ENCODE data around the gene PRKAG2. TPM values are rescaled to one million over a fixed set of nuclear protein-coding genes. Genes with fewer than 3 reads are reported as not detected.

PRKAG2 gene
- total and polyA plus RNA-seq, 2 experiments from 2014 or later: 9.1 to 14.9 TPM

GRCh38 chr7:151704960-151705635 lies 171.8 kb downstream of the PRKAG2 start:
- H3K9me2 ChIP-seq (ENCODE audit: insufficient read depth): no peaks in the 10 kb centered on the region
- Mint-ChIP-seq H3K4me3 (peak overlapping the region; percentile 42; the same call in 2 of the 3 replicates), H3K27ac (no peak overlapping the region), H3K4me1 (peaks cover 8% of the 10 kb centered on the region), H3K27me3 (ENCODE audit: insufficient read depth, low read depth, poor library complexity) (peaks cover 8% of the 10 kb centered on the region), H3K36me3 (ENCODE audit: low read depth) (no peaks in the 10 kb centered on the region), H3K9me3 (no peaks in the 10 kb centered on the region)
- no peaks in the 10 kb centered on the region for H3K27me3 ChIP-seq (ENCODE audit: insufficient read depth)
- H2AFZ ChIP-seq: no peak overlapping the region
- H3K4me1 ChIP-seq (ENCODE audit: insufficient read depth): no peaks in the 10 kb centered on the region
- H3F3A ChIP-seq (replicated peaks; ENCODE audit: low read depth): no peaks in the 10 kb centered on the region
- peak; percentile 66 for DNase-seq (ENCODE audit: low spot score)
- TF ChIP-seq CREB1 (CRISPR knock-in tag; IDR thresholded peaks at IDR 0.05; ENCODE audit: low read depth) (no peak), EZH2phosphoT487 (IDR thresholded peaks at IDR 0.05; ENCODE audit: unreplicated experiment) (no peak), CTCF (conservative IDR thresholded peaks at IDR 0.05; ENCODE audit: low read depth in 2 of 2) (no peak), EZH2 (IDR thresholded peaks at IDR 0.05; ENCODE audit: low read depth, unreplicated experiment) (no peak), POLR2AphosphoS5 (IDR thresholded peaks at IDR 0.05; ENCODE audit: low read depth) (no peak), ZNF114 (CRISPR knock-in tag; IDR thresholded peaks at IDR 0.05) (no peak)
- H3K4me2 ChIP-seq: no peak overlapping the region
- no peak overlapping the region for H3K27ac ChIP-seq (ENCODE audit: low read depth)
- peak; percentile 84 for ATAC-seq
- H3K36me3 ChIP-seq (ENCODE audit: insufficient read depth): no peaks in the 10 kb centered on the region
- no peaks in the 10 kb centered on the region for H3K79me2 ChIP-seq (replicated peaks; ENCODE audit: insufficient read depth)
- H3K4me3 ChIP-seq: no peak overlapping the region
- no peaks in the 10 kb centered on the region for H4K20me1 ChIP-seq (replicated peaks; ENCODE audit: insufficient read depth)

- Histone ChIP-seq H3K36me3 (ENCODE audit: insufficient read depth) (no peaks in the 10 kb centered on the region), H3K4me1 (ENCODE audit: insufficient read depth) (no peaks in the 10 kb centered on the region), H2AFZ (no peak overlapping the region), H3K4me2 (no peak overlapping the region), H3K79me2 (replicated peaks; ENCODE audit: insufficient read depth) (no peaks in the 10 kb centered on the region), H3K27me3 (ENCODE audit: insufficient read depth) (no peaks in the 10 kb centered on the region), H3F3A (replicated peaks; ENCODE audit: low read depth) (no peaks in the 10 kb centered on the region), H4K20me1 (replicated peaks; ENCODE audit: insufficient read depth) (no peaks in the 10 kb centered on the region), H3K9me2 (ENCODE audit: insufficient read depth) (no peaks in the 10 kb centered on the region), H3K4me3 (no peak overlapping the region), H3K27ac (ENCODE audit: low read depth) (no peak overlapping the region)
- H3K36me3 Mint-ChIP-seq (ENCODE audit: low read depth): no peaks in the 10 kb centered on the region
- H3K27me3 Mint-ChIP-seq (ENCODE audit: insufficient read depth, low read depth, poor library complexity): peaks cover 8% of the 10 kb centered on the region
- no peak for ATAC-seq
- peaks cover 8% of the 10 kb centered on the region for H3K4me1 Mint-ChIP-seq
- no peak for DNase-seq (ENCODE audit: low spot score)
- H3K4me3 Mint-ChIP-seq: no peak overlapping the region
- H3K27ac Mint-ChIP-seq: no peak overlapping the region
- H3K9me3 Mint-ChIP-seq: no peaks in the 10 kb centered on the region
- no peak for TF ChIP-seq JUNB (IDR thresholded peaks at IDR 0.05; ENCODE audit: unreplicated experiment)
- no peak for TF ChIP-seq CREB1 (CRISPR knock-in tag; IDR thresholded peaks at IDR 0.05; ENCODE audit: low read depth)
- no peak for TF ChIP-seq EZH2 (IDR thresholded peaks at IDR 0.05; ENCODE audit: low read depth, unreplicated experiment)
- TF ChIP-seq ZNF114 (CRISPR knock-in tag; IDR thresholded peaks at IDR 0.05): no peak
Measured at GRCh38 chr7:151704299-151704959, 172.5 kb downstream of the PRKAG2 start.
